Right ventricle myocardium inferior (tissue), 1 donor: Measurements from ENCODE around the gene CINP. TPM values are rescaled to one million over a fixed set of nuclear protein-coding genes. Genes with fewer than 3 reads are reported as not detected.
"Not testable (repeated sequence)": the region's sequence is repeated elsewhere in the genome, so short reads cannot be mapped to it uniquely, and the experiment has no call there.

ENCODE experiments used
- ATAC-seq: fragments of 200-7000 bp; cut with Tn5 transposase; one replicate; pipeline ENCODE4 v1.9.1; 2020; ENCODE audit warnings: mild to moderate bottlenecking, moderate library complexity
- DNase-seq: peaks from one replicate; pipeline ENCODE4 v3.0.0; 2021; ENCODE audit errors: missing footprints
- intact Hi-C: fragments of 100-400 bp; cut with DNase I; formaldehyde crosslinking; loops from one replicate; pipeline ENCODE4 v1.11.0; 2022
- total RNA-seq: library from RNA; stranded (reverse); fragmentation: NEBNext Ultra II Directional; extraction: Animal tissue kit (Norgen Biotek cat#: 25700); gene quantifications from one replicate; pipeline ENCODE4 v1.2.1, GENCODE V29; 2021
- donor health status: DM: no; HTN: yes; CAD: no; lungs with severe emphysema.

The CINP gene
- total RNA-seq, 1 donor from 2014 or later, result 31.1 TPM

DNA sequence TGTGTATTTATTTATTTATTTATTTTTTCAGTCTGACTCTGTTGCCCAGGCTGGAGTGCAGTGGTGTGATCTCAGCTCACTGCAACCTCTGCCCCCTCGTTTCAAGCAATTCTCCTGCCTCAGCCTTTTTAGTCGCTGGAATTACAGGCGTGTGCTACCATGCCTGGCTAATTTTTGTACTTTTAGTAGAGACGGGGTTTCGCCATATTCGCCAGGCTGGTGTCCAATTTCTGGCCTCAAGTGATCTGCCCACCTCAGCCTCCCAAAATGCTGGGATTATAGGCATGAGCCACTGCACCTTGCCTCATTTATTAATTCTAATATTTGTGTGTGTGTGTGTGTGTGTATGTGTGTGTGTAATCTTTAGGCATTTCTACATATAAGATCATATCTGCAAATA is 33.3 kb downstream of the CINP start:
- not testable (repeated sequence) for ATAC-seq, DNase-seq

DNA sequence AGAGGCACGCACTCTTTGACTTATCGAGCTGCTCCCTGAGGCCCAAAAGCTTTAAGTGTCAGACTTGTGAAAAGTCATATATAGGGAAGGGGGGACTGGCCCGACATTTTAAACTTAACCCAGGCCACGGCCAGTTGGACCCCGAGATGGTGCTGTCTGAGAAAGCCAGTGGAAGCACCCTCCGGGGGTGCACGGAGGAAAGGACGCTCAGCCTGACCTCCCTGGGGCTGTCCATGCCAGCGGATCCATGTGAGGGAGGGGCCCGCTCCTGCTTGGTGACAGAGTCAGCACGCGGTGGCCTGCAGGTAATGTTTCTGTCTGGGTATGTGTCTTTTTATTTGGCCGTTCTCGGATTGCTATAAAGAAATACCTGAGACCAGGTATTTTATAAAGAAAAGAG is 36.1 kb downstream of the CINP start:
- ATAC-seq, result no peak
- no peak for DNase-seq
- intact Hi-C loops, result no loop called here

More for the DNA sequence above, 33.3 kb downstream of the CINP start:
- intact Hi-C loops, result not testable (repeated sequence)

DNA sequence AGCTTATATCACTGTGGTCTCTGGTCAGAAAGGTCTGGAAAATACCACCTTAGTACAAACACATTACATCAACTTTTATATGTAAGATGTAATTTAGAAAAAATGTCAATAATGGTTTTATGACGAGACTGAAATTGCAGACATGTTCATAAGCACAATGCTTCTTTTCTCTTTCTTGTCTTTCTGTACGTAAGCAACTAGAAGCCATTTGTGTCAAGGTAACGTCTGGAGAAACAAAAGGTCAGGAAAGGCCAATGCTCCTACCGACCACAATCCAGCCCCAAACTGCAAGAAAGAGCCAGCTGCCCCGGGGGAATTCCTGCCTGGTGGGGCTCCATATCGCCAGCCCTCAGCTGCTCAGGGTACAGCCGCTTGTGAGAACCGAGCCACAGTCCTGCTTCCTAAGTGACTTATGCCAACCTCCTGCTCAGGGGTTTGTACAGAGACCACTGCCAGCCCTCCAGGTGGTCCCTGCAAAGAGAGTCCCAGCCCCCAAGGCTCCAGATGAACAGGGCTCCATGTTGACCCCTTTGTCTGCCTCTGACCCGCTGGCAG is 36.8 kb downstream of the CINP start:
- ATAC-seq (no peak), DNase-seq (no peak)
- intact Hi-C loops, result no loop called here

DNA sequence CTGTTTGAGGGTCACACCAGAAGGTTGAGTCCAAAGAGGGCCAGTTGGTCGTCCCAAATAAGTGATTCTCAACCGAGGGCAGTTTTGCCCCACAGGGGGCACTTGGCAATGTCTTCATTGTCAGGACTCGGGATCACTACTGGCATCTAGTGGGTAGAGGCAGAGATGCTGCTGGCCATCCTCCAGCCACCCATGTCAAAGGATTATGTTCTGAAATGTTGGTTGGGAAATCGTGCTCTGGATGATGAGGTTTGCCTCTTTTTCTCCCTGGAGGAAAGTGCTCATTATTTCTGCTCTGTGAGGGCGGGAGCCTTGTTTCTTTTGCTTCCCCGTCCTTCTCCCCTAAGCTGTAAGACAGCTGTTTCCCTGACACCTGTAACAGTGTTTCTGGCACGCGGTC is 39.6 kb downstream of the CINP start:
- ATAC-seq (no peak), DNase-seq (peak; percentile 74)
- intact Hi-C loops, result no loop called here

DNA sequence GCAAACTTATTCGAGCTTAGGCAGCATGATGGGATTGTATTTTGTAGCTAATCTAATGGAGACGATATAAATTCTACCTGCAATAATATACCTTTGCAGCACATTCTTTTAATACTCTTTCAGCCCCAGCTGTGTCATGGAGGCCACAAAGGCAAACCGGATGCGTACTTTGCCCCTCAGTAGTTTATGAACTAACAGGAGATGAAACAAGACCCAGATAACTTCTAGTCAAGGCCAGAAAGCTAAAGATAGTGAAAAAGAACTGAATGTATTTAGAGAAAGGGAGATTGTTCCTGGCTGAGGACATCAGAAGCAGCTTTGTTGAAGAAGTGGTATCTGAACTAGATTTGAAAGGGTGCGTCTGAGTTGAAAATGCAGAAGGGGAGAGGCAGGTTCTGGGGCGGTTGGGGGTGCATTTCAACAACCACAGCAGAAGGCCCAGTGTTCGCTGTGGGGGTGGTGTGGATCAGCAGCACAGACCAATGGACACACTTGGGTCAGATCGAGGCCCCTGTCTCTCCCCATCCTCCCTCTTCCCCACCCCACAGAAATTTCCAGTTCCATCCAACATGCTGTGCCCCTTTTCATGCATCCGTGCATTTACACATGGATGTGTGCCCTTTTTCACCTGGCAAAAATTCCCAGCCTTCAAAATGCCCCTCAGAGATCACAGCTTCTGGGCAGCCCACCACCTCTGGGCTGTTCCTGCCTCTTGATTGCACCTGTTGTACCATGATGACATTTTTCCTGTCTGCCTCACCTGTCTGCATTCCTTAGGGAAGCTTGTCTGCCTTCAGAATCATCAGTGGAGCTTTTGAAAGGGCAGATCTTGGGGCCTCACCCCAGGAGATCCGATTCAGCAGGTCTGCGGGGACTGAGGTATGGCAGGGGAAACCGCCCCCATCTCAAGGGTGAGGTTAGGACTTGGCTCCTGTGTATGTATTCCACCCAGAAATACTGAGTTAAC is 41.0 kb downstream of the CINP start:
- intact Hi-C loops, result no loop called here
- ATAC-seq (no peak), DNase-seq (no peak)

DNA sequence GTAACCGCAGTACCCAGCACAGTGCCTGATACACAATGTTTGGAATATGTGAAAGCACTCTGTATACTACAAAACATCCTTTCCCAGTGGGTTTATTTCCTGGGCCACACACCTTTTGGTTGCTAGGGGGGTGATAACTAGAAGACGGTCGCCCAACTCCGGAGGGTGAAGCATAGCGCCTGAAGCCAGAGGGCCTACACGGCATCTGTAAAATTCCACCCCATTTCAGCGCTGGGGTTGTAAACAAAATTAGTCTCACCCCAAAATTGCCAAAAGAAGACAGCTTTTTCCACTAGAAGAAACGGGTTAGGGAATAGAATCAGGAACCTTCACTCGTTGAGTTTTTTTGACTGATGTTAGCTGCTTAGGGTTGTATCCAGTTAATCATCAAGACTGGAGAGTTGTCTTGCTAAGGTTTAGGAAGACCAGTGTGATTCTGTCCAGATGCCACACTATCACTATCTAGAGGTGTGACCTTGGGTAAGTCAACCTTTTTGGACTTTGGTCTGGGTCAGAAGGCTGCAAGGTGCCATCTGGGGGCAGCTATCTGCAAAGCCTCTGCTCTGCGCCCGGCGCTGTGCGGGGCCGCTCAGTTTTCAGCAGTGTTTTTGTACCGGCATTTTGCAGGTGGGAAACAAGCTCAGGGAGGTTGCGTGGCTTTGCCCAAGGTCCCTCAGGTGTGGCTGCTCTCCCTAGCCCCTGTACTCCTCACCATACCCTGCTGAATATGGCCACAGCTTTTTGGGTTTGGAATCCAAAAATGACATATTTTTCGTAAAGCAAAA is 41.8 kb downstream of the CINP start:
- DNase-seq, result no peak
- no peak for ATAC-seq
- intact Hi-C loops, result no loop called here

DNA sequence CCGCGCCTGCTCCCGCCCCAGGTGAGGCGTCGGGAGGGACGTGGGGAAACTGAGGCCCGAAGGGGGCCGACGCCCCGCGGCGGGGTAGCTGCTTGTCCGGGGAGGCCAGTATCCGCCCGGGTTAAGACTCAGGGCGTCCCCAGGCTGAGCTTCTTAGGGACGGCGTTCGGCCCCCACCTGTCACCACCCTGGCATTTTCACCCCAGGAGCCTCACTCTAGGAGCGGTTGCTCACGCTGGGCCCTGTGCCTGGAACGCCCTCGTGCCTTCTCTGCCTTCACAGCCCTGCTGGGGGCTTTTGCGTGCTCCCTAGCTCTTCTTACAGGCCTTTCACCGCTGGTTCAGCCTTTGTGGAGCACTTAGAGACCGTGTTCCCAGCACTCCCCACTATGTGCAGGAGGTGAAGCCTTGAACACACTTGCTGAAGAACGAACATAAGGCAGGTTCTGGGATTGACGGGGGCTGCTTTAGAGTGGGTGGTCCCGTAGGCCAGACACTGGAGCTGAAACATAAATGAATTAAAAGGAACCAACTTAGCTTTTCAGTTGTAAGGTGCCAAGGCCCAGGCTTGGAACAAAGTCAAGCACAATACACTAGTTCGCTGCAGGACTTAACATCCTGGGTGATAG is 42.5 kb downstream of the CINP start:
- ATAC-seq, result no peak
- intact Hi-C loops, result no loop called here
- DNase-seq, result peak; percentile 76

DNA sequence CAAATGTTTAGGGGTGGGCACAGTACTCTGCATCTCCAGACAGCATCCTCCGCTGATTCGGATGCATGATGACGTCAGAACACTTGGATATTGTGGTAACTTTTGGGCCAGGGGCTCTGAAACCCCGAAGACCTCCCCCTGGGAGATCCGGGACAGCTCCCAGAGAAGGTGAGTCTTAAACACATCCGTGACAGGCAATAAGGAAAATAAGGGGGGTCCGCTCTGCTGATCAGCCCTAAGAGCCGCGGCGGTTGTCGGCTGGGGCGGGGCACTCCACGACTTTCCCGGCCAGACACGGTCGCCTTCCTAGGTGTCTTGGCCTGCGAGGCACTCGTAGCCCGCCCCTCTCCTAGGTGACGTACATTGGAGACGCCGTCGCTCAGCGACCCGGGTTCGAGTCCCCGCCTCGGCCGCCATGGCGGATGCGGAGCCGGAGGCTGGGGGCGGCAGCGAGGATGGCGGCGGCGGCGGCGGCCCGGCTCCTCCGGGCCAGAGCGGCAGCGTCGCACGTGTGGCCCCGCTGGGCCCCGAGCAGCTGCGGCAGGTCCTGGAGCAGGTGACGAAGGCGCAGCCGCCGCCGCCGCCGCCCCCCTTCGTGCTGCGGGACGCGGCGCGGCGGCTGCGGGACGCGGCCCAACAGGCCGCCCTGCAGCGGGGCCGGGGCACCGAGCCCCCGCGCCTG is 43.2 kb downstream of the CINP start, which contains the start of gene ZNF839:
Gene ZNF839, plus strand, starts transcription at position 396 of the 682 bp plus-strand sequence. Its CDS starts 20 bp downstream, at position 416.
- ATAC-seq (peak; percentile 76), DNase-seq (peak; percentile 96)
- intact Hi-C loops, result loop anchor here (5.0 to 10.0 kb wide), 6 partner anchors 102 to 615 kb away; partner anchors contain the start of genes ANKRD9, DYNC1H1 and PPP2R5C

DNA sequence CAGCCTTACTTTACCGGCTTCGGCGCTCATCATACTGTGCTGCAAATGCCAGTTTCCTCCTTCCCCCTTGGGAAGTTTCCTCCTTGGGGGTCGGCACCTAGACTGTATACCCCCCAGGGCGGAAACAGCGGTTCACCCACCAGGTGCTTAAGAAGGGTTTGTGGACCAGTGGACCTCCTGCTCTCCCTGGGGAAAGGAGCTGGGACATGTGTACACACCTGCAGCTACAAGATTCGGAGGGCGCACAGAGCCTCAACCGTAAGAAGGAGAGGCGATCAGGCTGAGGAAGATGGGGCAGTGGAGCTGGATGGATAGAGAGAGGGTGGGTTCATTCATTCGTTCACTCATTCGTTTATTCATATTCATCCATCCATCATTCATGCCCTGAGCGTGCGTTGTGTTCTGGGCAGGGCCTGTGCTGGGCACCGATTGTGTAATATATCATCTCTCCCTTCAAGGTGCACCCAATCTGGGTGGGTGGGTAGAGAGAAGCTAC is 43.9 kb downstream of the CINP start:
- intact Hi-C loops, result loop anchor here (5.0 to 10.0 kb wide), 6 partner anchors 102 to 614 kb away; partner anchors contain the start of genes ANKRD9, DYNC1H1 and PPP2R5C
- DNase-seq, result no peak
- ATAC-seq, result no peak

DNA sequence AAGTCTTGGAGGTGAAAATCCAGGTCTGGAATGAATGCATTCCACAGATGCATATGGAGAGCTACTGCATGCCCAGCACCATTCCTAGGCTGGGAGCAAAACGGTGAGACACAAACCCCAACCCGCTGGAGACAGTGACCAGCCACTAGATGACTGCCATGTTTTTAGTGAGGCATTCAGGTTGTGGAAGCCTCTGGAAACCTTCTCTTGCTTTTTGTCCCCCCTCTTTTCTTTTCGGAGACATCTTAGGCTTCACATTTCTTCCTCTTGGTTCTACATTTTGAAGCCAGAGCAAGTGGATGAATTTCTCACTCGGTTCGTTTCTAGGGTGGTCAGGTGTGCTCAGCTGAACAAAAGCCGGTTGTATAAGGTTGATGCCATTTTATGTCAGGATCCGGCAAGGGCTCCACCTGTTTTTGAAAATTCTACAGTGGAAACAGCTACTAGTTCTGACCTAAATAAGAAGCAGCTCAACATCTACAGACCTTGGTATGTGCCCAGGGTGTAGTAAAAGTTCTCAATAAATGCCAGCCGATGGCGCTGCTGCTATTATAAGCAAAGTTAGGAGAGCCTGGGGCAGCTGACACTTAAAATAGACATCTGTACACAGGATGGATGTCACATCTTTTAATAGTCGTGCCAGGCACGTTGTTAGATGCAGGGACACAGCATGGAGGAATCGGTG is 45.0 kb downstream of the CINP start:
- ATAC-seq (peak; percentile 49), DNase-seq (no peak)
- intact Hi-C loops, result loop anchor here (1.0 to 10.0 kb wide), 7 partner anchors 100 to 613 kb away; partner anchors contain the start of genes ANKRD9, DYNC1H1, HSP90AA1 and PPP2R5C

DNA sequence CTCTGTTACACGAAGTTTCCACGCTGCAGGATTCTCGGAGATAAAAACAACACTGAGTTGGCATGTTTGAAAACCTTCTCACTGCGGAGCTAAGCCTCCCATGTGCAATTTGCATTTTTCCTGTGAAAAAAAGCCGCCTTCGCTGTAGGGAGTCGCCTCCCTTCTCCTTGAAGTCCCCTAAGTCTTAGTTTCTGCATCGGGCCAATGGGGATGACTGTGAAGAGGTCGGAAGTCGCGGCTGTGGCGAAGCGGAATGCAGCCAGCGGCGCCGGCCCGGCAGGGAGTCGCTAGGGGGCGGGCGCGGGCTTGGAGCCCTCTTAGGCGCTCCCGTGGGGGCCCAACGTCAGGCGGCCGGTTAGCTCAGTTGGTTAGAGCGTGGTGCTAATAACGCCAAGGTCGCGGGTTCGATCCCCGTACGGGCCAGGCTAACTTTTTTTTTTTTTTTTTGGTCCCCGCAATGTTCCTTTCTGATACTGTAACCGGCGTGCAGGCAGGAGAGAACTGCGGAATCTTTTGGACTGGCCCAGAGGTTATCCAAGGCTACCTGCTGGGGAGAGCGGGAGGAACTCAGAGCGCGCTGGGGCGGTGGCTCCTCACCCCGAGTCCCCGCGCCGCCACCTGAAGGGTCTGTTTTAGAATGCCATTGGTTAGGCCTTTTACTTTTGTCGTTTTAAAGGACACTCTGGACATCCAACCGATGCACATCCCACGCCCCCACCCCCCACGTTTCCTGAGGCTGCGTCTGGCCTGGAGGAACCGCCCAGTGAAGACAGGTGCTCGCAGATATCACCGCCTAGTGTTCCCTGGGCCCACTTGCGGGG is 45.7 kb downstream of the CINP start:
- intact Hi-C loops, result loop anchor here (1.0 to 10.0 kb wide), 7 partner anchors 100 to 612 kb away; partner anchors contain the start of genes ANKRD9, DYNC1H1, HSP90AA1 and PPP2R5C
- ATAC-seq (peak; percentile 85), DNase-seq (peak; percentile 96)

DNA sequence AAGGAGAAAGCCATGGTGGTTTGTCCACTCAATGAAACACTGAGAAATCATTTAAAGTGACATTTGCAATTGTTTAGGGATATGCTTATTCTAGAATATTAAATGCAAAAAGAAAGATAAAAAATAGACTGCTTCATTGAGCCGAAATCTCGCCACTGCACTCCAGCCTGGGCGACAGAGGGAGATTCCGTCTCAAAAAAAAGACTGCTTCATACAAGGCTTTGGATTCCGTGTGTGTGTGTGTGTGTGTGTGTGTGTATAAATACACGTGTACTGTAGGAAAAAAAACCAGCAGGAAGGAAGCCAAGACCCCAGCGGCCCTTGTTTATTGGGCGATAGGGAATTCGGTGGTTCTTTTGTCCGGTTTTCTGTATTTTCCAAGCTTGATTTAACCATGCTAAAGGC is 46.4 kb downstream of the CINP start:
- no peak for ATAC-seq
- no peak for DNase-seq
- intact Hi-C loops, result loop anchor here (5.0 to 10.0 kb wide), 6 partner anchors 99 to 612 kb away; partner anchors contain the start of genes ANKRD9, DYNC1H1 and PPP2R5C

DNA sequence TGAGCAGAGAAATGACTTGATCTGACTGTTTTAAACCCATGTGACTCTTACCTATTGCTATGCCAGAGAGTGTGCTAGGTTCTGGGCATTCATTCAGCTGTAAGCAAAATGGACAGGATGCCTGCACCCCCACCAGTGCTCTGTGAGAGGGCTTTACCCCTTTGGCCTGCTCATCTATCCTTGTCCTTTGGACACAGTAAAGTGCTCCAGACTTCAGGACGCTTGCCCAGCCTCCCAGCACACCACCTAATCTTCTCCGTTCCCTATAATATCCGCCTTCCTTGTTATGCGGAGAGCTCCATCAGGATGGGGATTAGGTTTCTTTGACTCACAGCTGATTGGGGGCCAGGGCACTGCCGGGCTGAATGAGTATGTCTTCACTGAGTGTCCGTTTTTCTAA is 47.6 kb downstream of the CINP start:
- intact Hi-C loops, result loop anchor here (5.0 to 10.0 kb wide), 6 partner anchors 98 to 610 kb away; partner anchors contain the start of genes ANKRD9, DYNC1H1 and PPP2R5C
- no peak for ATAC-seq

DNA sequence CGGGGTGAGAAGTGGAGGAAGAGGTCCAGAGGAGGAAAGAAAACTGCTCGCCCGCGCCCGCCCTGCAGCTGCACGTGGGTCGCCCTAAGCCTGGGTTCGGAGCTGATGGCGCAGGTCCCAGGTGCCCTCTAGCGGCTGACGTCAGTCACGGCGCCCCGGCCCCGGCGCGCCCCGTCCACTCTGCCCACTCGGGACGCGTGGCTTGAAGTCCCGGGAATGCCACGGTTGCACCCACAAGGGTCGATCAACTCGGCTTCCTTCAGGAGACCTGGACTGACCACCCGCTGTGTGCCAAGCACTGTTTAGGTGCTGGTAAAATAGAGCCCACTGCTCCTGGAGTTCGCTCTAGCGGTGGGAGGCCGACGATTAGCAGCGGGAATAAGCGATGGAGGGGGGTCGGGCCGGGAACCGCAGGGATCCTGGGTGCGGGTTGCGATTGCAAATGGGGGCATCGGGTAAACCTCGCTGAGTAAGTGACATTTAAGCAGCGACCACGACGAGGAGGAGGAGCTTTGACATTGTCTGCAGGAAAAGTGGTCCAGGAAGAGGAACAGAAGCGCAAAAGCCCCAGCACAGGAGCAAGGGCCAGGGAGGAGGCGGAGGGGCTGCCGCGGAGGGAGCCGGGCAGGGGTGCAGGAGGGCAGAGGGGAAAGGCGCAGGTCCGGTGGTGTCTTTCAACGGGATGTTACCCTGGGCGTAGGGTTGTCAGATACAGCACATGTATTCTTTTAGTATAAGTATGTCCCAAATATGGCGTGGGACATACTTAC is 48.3 kb downstream of the CINP start:
- DNase-seq, result peak; percentile 95
- peak; percentile 74 for ATAC-seq
- intact Hi-C loops, result loop anchor here (1.0 to 10.0 kb wide), 7 partner anchors 79 to 610 kb away; partner anchors contain the start of genes ANKRD9, DYNC1H1 and PPP2R5C

More for the DNA sequence above, 47.6 kb downstream of the CINP start:
- no peak for DNase-seq
